HepG2 (cell line): ENCODE data around the gene NGB. TPM values are rescaled to one million over a fixed set of nuclear protein-coding genes. Genes with fewer than 3 reads are reported as not detected.
A peak's percentile ranks its signal among the peaks of the same experiment; 100 is the strongest.

Source experiments
- ATAC-seq: fragments of 200-7000 bp; cut with Tn5 transposase; 3 replicates; pipeline ENCODE4 v1.9.1; 2020; ENCODE audit warnings: mild to moderate bottlenecking, moderate library complexity
- BruUV-seq: library from RNA; stranded (reverse); fragments of 400-500 nt; replicated peaks from 2 replicates; lab custom pipeline; 2021; lab: Mats Ljungman, UMichigan
- CTCF ChIA-PET: fragments of 300-600 bp; formaldehyde crosslinking; extraction: SDS; loops from one replicate; lab custom pipeline; 2021; ENCODE audit warnings: low total read pairs, inconsistent platforms, low intra/inter-chr PET ratio; lab: Yijun Ruan, JAX
- POLR2A ChIA-PET: fragments of 350-600 bp; sonication (Branson Sonifier 250); formaldehyde crosslinking; loops from one replicate; lab custom pipeline; 2020; ENCODE audit warnings: antibody characterized with exemption, inconsistent platforms; lab: Yijun Ruan, JAX
- DNase-seq: peaks from one replicate; pipeline ENCODE4 v3.0.0-alpha.2; 2015; ENCODE audit warnings: low spot score
- FAIRE-seq: peaks from 3 replicates; lab custom pipeline; 2011; peaks lifted over from hg19 to GRCh38; lab: Jason Lieb, UNC
- H2AFZ ChIP-seq: one replicate; pipeline ENCODE4 v1.6.1; 2011; ENCODE audit warnings: low read length, inconsistent platforms
- H3K27ac ChIP-seq: fragments of 300-600 bp; 3 replicates; pipeline ENCODE4 v1.8.0; 2011; ENCODE audit warnings: mixed run types, mild to moderate bottlenecking, mixed read lengths, low read length, inconsistent platforms; ENCODE audit not compliant: insufficient read depth; ENCODE audit errors: extremely low read length
- H3K27me3 ChIP-seq, 2 experiments: fragments of 200-600 bp in 1 of 2; 2 replicates in 1 of 2; 3 replicates in 1 of 2; pipeline versions ENCODE4 v1.6.0 to v1.8.0; 2011; ENCODE audit warnings: low read length in 2 of 2, mild to moderate bottlenecking in 2 of 2, moderate library complexity in 2 of 2, inconsistent platforms in 1 of 2; ENCODE audit not compliant: insufficient read depth in 2 of 2, control insufficient read depth in 1 of 2
- H3K36me3 ChIP-seq, 2 experiments: fragments of 200-600 bp in 1 of 2; replicated peaks in 1 of 2; 2 replicates in 1 of 2; 3 replicates in 1 of 2; pipeline versions ENCODE4 v1.5.1 to v1.8.0; 2011; ENCODE audit warnings: low read length in 2 of 2, inconsistent platforms in 1 of 2; ENCODE audit not compliant: insufficient read depth in 2 of 2, control insufficient read depth in 1 of 2
- H3K4me1 ChIP-seq: 2 replicates; pipeline ENCODE4 v1.5.1; 2012; ENCODE audit warnings: low read length, inconsistent platforms; ENCODE audit not compliant: insufficient read depth
- H3K4me2 ChIP-seq: 2 replicates; pipeline ENCODE4 v1.6.0; 2011; ENCODE audit warnings: low read depth, low read length, inconsistent platforms
- H3K4me3 ChIP-seq, 3 experiments: fragments of 200-600 bp in 1 of 3; sonication (generic), shearing (Covaris generic) in 1 of 3; replicated peaks in 1 of 3; 2 replicates each; pipeline ENCODE4 v1.5.1; 2011 to 2016; ENCODE audit warnings: low read length in 3 of 3, inconsistent platforms in 2 of 3, low read depth in 2 of 3, mild to moderate bottlenecking in 2 of 3, control low read depth in 1 of 3, mixed read lengths in 1 of 3; ENCODE audit not compliant: insufficient read depth in 1 of 3
- H3K79me2 ChIP-seq: one replicate; pipeline ENCODE4 v1.6.1; 2011; ENCODE audit warnings: low read length, inconsistent platforms; ENCODE audit not compliant: insufficient read depth
- H3K9ac ChIP-seq: 2 replicates; pipeline ENCODE4 v1.6.0; 2011; ENCODE audit warnings: mild to moderate bottlenecking, low read depth, low read length, inconsistent platforms; ENCODE audit not compliant: insufficient read depth
- H3K9me3 ChIP-seq: 2 replicates; pipeline ENCODE4 v1.5.1; 2012; ENCODE audit warnings: mild to moderate bottlenecking, low read length
- H4K20me1 ChIP-seq: 2 replicates; pipeline ENCODE4 v1.6.0; 2011; ENCODE audit warnings: inconsistent platforms, mild to moderate bottlenecking, low read length, moderate library complexity; ENCODE audit not compliant: insufficient read depth
- ARHGAP35 ChIP-seq: sonication (generic); formaldehyde crosslinking; IDR thresholded peaks from 2 replicates; pipeline ENCODE4 v1.9.0; 2022; ENCODE audit warnings: mild to moderate bottlenecking, inconsistent platforms, moderate library complexity, missing genetic modification reagents, borderline replicate concordance
- CBX5 ChIP-seq: sonication (generic); formaldehyde crosslinking; IDR thresholded peaks from 2 replicates; pipeline ENCODE4 v1.4.0; 2020; ENCODE audit warnings: missing genetic modification reagents, borderline replicate concordance
- HNRNPLL ChIP-seq: fragments of 200-400 bp; formaldehyde crosslinking; IDR thresholded peaks from 2 replicates; pipeline ENCODE4 v1.6.1; 2017; ENCODE audit warnings: mild to moderate bottlenecking, low read depth, low read length; ENCODE audit not compliant: poor library complexity, severe bottlenecking
- MTA1 ChIP-seq: sonication (generic); formaldehyde crosslinking; IDR thresholded peaks from 2 replicates; pipeline ENCODE4 v1.4.0; 2020; ENCODE audit warnings: missing genetic modification reagents, mild to moderate bottlenecking, borderline replicate concordance
- SALL2 ChIP-seq: sonication (generic); formaldehyde crosslinking; IDR thresholded peaks from 2 replicates; pipeline ENCODE4 v1.8.1; 2023; ENCODE audit warnings: mild to moderate bottlenecking, missing genetic modification reagents, inconsistent platforms
- ZEB1 ChIP-seq: IDR thresholded peaks from 2 replicates; pipeline ENCODE4 v1.6.1; 2012; ENCODE audit warnings: mild to moderate bottlenecking, low read depth, inconsistent platforms; ENCODE audit not compliant: insufficient replicate concordance
- ZFY ChIP-seq: sonication (generic); formaldehyde crosslinking; IDR thresholded peaks from 2 replicates; pipeline ENCODE4 v1.4.0; 2020; ENCODE audit warnings: missing genetic modification reagents
- ZNF772 ChIP-seq: sonication (generic); formaldehyde crosslinking; IDR thresholded peaks from 2 replicates; pipeline ENCODE4 v1.5.0; 2020; ENCODE audit warnings: mild to moderate bottlenecking, missing genetic modification reagents
- ZZZ3 ChIP-seq: sonication (generic); formaldehyde crosslinking; IDR thresholded peaks from 2 replicates; pipeline ENCODE4 v1.4.0; 2020; ENCODE audit warnings: missing genetic modification reagents, mild to moderate bottlenecking, borderline replicate concordance
- WGBS: methylation state at CpG from one replicate; pipeline ENCODE4 v1.1.6; 2017; ENCODE audit warnings: low lambda C conversion rate; 5-methylcytosine and 5-hydroxymethylcytosine counted together
- in situ Hi-C: cut with HindIII; loops from 2 replicates; pipeline ENCODE4 v1.10.0; 2017; ENCODE audit warnings: low pct_unique_long_range_greater_than_20kb; ENCODE audit not compliant: extremely low pct_ligation_motif_present
- intact Hi-C: fragments of 100-400 bp; cut with micrococcal nuclease; formaldehyde crosslinking; loops from one replicate; pipeline ENCODE4 v1.10.0; 2022; ENCODE audit not compliant: unreplicated experiment
- polyA plus RNA-seq, 8 experiments: library from polyadenylated mRNA; depleted of rRNA in 3 of 8; stranded (reverse) in 7 of 8; unstranded in 1 of 8; fragments of >200 nt; fragmentation: Illumina TruSeq in 4 of 8; extraction: Trizol in 4 of 8; gene quantifications; 2 replicates each; pipeline versions ENCODE4 v1.2.1 to v1.2.3, GENCODE V29; 2011 to 2016; ENCODE audit warnings: low read depth in 4 of 8, missing spikeins in 1 of 8, mixed read lengths in 1 of 8; ENCODE audit not compliant: insufficient read depth in 1 of 8
- total RNA-seq, 5 experiments: library from RNA; depleted of rRNA; stranded (reverse); fragments of >200 nt; fragmentation: Illumina TruSeq; extraction: Trizol; gene quantifications; 2 replicates each; pipeline ENCODE4 v1.2.3, GENCODE V29; 2016; ENCODE audit warnings: low read depth in 1 of 5
- TF ChIP-seq, protein P1 (sequence below): IDR thresholded peaks from 2 replicates; pipeline ENCODE4 v1.6.1; 2016; ENCODE audit warnings: missing genetic modification reagents, missing compliant biosample characterization
- TF ChIP-seq, protein P2 (sequence below): sonication (generic); formaldehyde crosslinking; IDR thresholded peaks from 2 replicates; pipeline ENCODE4 v1.4.0; 2020; ENCODE audit warnings: mild to moderate bottlenecking, missing genetic modification reagents
- TF ChIP-seq, protein P3 (sequence below): sonication (generic); formaldehyde crosslinking; IDR thresholded peaks from 2 replicates; pipeline ENCODE4 v1.8.0; 2022; ENCODE audit warnings: low read depth, missing genetic modification reagents
- TF ChIP-seq, protein P4 (sequence below): IDR thresholded peaks from 2 replicates; pipeline ENCODE4 v1.6.1; 2016; ENCODE audit warnings: missing compliant biosample characterization, missing genetic modification reagents, borderline replicate concordance

NGB gene
- total and polyA plus RNA-seq, 2 of the 13 experiments (the other 11 are each of a cell fraction or from before 2014, with no cell fraction given), result 0.04 TPM; not detected in 1

DNA sequence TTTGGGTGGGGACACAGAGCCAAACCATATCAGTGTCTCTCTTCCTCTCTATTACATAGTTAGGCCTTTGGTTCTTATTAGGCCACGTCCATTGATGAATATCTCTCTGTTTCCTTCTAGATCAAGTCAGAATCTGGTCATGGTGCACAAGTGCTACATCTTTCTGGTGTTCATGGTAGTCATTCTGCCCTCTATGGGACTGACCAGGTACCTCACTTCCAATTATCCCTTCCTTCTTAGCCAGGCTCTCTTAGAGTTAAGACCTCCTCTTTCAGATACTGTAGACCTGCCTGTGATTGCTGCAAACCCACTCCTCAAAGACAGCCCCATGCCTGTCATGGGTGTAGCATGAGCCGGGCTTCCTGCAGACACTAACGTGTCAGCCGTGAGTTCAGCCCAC is 25.2 kb downstream of the NGB start:
- no peaks in the 10 kb centered on the region for H4K20me1 ChIP-seq
- H2AFZ ChIP-seq, result no peak overlapping the region
- ATAC-seq (peak; percentile 41; the same call in 1 of the 3 replicates), FAIRE-seq (no peak), DNase-seq (no peak)
- H3K4me1 ChIP-seq, result no peaks in the 10 kb centered on the region
- H3K9me3 ChIP-seq, result no peaks in the 10 kb centered on the region
- no peak overlapping the region for H3K9ac ChIP-seq
- intact Hi-C loops (no loop called here), in situ Hi-C loops (no loop called here)
- TF ChIP-seq SALL2 (CRISPR knock-in tag), result no peak
- no peak for TF ChIP-seq HNRNPLL
- no peak for TF ChIP-seq ARHGAP35 (CRISPR knock-in tag)
- no peak for TF ChIP-seq MTA1
- no peak for TF ChIP-seq ZNF772
- TF ChIP-seq, protein P1, sequence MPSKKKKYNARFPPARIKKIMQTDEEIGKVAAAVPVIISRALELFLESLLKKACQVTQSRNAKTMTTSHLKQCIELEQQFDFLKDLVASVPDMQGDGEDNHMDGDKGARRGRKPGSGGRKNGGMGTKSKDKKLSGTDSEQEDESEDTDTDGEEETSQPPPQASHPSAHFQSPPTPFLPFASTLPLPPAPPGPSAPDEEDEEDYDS, result no peak
- TF ChIP-seq ZZZ3 (CRISPR knock-in tag), result no peak
- TF ChIP-seq, protein P2, sequence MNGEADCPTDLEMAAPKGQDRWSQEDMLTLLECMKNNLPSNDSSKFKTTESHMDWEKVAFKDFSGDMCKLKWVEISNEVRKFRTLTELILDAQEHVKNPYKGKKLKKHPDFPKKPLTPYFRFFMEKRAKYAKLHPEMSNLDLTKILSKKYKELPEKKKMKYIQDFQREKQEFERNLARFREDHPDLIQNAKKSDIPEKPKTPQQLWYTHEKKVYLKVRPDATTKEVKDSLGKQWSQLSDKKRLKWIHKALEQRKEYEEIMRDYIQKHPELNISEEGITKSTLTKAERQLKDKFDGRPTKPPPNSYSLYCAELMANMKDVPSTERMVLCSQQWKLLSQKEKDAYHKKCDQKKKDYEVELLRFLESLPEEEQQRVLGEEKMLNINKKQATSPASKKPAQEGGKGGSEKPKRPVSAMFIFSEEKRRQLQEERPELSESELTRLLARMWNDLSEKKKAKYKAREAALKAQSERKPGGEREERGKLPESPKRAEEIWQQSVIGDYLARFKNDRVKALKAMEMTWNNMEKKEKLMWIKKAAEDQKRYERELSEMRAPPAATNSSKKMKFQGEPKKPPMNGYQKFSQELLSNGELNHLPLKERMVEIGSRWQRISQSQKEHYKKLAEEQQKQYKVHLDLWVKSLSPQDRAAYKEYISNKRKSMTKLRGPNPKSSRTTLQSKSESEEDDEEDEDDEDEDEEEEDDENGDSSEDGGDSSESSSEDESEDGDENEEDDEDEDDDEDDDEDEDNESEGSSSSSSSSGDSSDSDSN (CRISPR knock-in tag), result no peak
- TF ChIP-seq, protein P3, sequence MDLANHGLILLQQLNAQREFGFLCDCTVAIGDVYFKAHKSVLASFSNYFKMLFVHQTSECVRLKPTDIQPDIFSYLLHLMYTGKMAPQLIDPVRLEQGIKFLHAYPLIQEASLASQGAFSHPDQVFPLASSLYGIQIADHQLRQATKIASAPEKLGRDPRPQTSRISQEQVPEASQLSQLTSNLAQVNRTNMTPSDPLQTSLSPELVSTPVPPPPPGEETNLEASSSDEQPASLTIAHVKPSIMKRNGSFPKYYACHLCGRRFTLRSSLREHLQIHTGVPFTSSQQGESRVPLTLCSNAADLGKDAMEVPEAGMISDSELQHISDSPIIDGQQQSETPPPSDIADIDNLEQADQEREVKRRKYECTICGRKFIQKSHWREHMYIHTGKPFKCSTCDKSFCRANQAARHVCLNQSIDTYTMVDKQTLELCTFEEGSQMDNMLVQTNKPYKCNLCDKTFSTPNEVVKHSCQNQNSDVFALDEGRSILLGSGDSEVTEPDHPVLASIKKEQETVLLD (CRISPR knock-in tag), result no peak
- TF ChIP-seq, protein P4, sequence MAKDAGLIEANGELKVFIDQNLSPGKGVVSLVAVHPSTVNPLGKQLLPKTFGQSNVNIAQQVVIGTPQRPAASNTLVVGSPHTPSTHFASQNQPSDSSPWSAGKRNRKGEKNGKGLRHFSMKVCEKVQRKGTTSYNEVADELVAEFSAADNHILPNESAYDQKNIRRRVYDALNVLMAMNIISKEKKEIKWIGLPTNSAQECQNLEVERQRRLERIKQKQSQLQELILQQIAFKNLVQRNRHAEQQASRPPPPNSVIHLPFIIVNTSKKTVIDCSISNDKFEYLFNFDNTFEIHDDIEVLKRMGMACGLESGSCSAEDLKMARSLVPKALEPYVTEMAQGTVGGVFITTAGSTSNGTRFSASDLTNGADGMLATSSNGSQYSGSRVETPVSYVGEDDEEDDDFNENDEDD (CRISPR knock-in tag), result no peak
- TF ChIP-seq ZEB1, result no peak
- TF ChIP-seq ZFY (CRISPR knock-in tag), result no peak
- TF ChIP-seq CBX5 (CRISPR knock-in tag), result no peak
- no peak overlapping the region for H3K27ac ChIP-seq
- no peaks in the 10 kb centered on the region for H3K79me2 ChIP-seq
- H3K4me2 ChIP-seq, result no peak overlapping the region
- POLR2A ChIA-PET, result no interaction called here
- no peak overlapping the region for H3K4me3 ChIP-seq
- no TSS peak for BruUV-seq
- CTCF ChIA-PET, result no interaction called here
- WGBS, result 36% methylated on average over 4 of the region's 4 CpGs
- H3K36me3 ChIP-seq, result no peaks in the 10 kb centered on the region
- H3K27me3 ChIP-seq, result no peaks in the 10 kb centered on the region
